Astrocyte of the cerebellum (primary cell): ENCODE data around the gene TBX19.

Source experiments
- DNase-seq: peaks from one replicate; pipeline ENCODE4 v3.0.0-alpha.2; 2011; ENCODE audit warnings: low read depth
- H3K4me3 ChIP-seq: 2 replicates; pipeline ENCODE4 v1.5.1; 2011; ENCODE audit warnings: mild to moderate bottlenecking, low read depth, low read length, moderate library complexity
- in situ Hi-C: cut with HindIII; loops from 2 replicates; pipeline ENCODE4 v1.10.0; 2017; ENCODE audit warnings: low sequenced_read_pairs
- TF ChIP-seq, protein P1 (sequence below): IDR thresholded peaks from 2 replicates; pipeline ENCODE4 v1.5.1; 2012; ENCODE audit warnings: low read length, low read depth, moderate library complexity, mild to moderate bottlenecking; ENCODE audit errors: missing control alignments

The TBX19 gene

GRCh38 chr1:168243636-168244212 is 37.0 kb upstream of the TBX19 start:
- no peak overlapping the region for H3K4me3 ChIP-seq
- DNase-seq, result no peak
- TF ChIP-seq, protein P1, sequence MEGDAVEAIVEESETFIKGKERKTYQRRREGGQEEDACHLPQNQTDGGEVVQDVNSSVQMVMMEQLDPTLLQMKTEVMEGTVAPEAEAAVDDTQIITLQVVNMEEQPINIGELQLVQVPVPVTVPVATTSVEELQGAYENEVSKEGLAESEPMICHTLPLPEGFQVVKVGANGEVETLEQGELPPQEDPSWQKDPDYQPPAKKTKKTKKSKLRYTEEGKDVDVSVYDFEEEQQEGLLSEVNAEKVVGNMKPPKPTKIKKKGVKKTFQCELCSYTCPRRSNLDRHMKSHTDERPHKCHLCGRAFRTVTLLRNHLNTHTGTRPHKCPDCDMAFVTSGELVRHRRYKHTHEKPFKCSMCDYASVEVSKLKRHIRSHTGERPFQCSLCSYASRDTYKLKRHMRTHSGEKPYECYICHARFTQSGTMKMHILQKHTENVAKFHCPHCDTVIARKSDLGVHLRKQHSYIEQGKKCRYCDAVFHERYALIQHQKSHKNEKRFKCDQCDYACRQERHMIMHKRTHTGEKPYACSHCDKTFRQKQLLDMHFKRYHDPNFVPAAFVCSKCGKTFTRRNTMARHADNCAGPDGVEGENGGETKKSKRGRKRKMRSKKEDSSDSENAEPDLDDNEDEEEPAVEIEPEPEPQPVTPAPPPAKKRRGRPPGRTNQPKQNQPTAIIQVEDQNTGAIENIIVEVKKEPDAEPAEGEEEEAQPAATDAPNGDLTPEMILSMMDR, result no peak
- in situ Hi-C loops, result no loop called here

DNA sequence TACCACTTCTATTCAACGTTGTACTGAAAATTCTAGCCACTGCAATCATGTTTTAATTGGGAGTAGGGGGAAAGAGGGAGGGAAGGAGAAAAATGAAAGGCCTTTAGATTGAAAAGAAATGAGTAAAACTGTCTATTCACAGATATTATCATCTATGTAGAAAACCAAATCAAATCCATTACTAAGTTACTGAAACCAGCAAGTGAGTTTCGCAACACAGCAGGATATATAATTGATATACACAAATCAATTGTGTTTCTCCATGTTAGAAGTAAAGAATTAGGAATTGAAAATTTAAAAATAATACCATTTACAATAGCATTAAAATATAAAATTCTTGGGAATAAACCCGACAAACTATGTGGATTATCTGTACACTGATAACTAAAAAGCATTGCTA is 35.6 kb upstream of the TBX19 start:
- DNase-seq, result no peak
- TF ChIP-seq, protein P1, result no peak
- H3K4me3 ChIP-seq, result no peak overlapping the region
- in situ Hi-C loops, result no loop called here

DNA sequence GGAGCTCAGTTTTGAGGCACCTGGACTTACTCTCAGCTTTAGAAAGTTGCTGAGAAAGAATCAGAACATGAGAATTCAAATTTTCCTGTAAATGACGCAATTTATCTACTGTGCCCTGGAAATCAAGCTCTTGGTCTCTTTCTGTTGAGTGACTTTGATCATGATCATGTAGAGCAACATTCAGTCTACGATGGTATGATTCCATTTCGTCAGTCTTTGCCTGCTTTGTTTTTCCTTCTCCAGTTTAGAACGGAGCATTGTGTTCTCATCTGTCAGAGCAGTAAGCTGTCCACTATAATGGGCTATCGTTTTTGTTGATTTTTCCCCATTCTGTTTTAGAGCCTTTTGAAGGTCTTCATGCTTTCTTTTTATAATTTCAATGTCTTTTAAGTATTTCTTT is 34.2 kb upstream of the TBX19 start:
- no peak overlapping the region for H3K4me3 ChIP-seq
- DNase-seq, result no peak
- TF ChIP-seq, protein P1, result no peak
- in situ Hi-C loops, result no loop called here

DNA sequence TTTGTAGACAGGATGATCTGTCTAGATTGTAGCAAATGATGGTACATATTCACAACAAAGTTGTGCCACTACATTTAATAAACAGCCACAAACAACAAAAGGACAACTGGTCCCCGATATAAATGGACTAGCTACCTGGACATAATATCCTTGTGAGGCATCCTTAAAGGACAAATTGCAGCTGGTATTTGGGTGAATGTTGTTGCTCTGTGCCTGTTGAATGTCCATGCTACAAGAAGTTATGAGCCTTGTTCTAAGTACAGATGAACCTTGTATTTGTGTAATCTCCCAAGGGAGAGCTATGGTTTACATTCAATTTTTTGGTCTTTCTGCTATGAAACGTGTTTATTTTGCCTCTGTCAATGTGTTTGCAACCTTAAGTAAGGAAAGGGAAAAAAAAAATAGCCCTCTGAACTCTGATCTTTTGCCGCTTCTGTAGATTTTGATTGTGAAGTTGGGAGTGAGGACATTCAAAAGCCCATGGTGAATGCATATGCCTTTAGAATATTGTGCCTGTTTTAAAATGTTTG is 28.4 kb upstream of the TBX19 start:
- TF ChIP-seq, protein P1, result no peak
- in situ Hi-C loops, result no loop called here
- no peak for DNase-seq
- no peak overlapping the region for H3K4me3 ChIP-seq

DNA sequence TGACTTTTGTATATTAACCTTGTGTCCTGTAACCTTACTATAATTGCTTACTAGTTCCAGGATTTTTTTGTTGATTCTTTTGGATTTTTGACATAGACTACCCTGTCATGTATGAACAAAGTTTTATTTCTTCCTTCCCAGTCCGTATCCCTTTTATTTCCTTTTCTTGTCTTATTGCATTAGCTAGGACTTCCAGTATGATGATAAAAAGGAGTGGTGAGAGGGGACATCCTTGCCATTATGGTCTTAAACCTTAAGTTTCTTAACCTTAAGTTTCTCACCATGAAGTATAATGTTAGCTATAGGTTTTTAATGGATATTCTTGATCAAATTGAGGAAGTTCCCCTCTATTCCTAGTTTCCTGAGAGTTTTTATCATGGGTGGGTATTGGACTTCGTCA is 24.5 kb upstream of the TBX19 start:
- H3K4me3 ChIP-seq, result no peak overlapping the region
- TF ChIP-seq, protein P1, result no peak
- in situ Hi-C loops, result no loop called here
- DNase-seq, result no peak

- no peak for DNase-seq
- in situ Hi-C loops, result no loop called here
- H3K4me3 ChIP-seq, result no peak overlapping the region
- TF ChIP-seq, protein P1, result no peak
These were observed 23.3 kb upstream of the TBX19 start for GRCh38 chr1:168257397-168257796.
